RWPE1 (cell line): ENCODE measurements around the gene BGLAP.

Source experiments
- CTCF ChIA-PET: fragments of 350-600 bp; sonication (Branson Sonifier 250); formaldehyde crosslinking; extraction: SDS; loops from one replicate; lab custom pipeline; 2021; lab: Yijun Ruan, JAX
- POLR2A ChIA-PET: fragments of 400-600 bp; formaldehyde crosslinking; extraction: SDS; loops from one replicate; lab custom pipeline; 2020; ENCODE audit warnings: antibody characterized with exemption; ENCODE audit not compliant: low non-redundant PET; lab: Yijun Ruan, JAX
- DNase-seq: peaks from one replicate; pipeline ENCODE4 v3.0.0; 2012; ENCODE audit warnings: low spot score
- H3K27ac ChIP-seq: fragments of 450-650 bp; 2 replicates; pipeline ENCODE4 v1.5.1; 2017
- CTCF ChIP-seq: fragments of 450-650 bp; conservative IDR thresholded peaks from 2 replicates; pipeline ENCODE4 v1.5.1; 2017; ENCODE audit warnings: low read depth, mild to moderate bottlenecking

BGLAP gene

DNA sequence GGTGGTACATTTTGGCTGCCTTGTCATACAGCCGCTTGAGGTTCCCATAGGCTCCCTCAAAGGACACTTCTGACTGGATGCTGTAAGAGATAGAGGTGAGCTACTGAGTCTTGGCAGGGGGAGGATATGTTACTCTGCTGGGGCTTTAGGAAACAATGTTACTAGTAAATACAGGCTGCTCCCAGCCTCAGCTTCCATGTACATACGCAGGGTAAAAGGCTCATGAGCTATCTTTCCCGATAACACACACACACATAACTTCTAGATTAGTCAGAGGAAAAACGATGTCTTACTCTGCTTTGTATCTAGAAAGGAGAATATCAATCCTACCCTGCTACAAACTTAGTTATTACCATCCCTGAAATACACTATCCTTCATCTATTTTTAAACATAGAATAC, 26.4 kb downstream of the BGLAP start:
- DNase-seq = no peak
- TF ChIP-seq CTCF = no peak
- POLR2A ChIA-PET = no interaction called here
- CTCF ChIA-PET = no interaction called here
- H3K27ac ChIP-seq = no peak overlapping the region; the same call in 1 of the 2 replicates

- ChIA-PET CTCF (no interaction called here), POLR2A (no interaction called here)
- no peak for DNase-seq
- H3K27ac ChIP-seq = no peak overlapping the region
- no peak for TF ChIP-seq CTCF
Observed at GRCh38 chr1:156270314-156270713, 28.3 kb downstream of the BGLAP start.

DNA sequence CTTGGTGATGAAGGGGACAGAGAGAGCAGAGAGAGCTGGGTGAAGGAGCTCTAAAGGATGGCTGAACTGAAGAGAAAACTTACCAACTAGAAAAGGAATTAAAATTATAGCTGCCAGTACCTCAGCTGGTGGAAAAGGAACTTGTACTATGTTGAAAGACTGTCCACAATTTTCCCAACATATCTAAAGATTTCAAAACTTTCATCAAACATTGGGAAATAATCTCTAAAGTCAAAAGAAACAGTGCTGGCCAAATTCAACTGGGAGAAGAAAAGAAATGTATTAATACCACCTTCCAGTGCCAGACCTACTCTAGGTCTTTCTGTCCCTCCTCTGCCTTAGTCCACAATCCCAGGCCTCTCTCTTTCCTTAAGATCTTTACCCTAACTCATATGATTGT, 34.5 kb downstream of the BGLAP start:
- CTCF ChIA-PET = interaction anchor here (1.1 kb wide), 1 partner anchor 14 kb away, joined by 3 read pairs; no protein-coding TSS in a partner anchor
- TF ChIP-seq CTCF = no peak
- H3K27ac ChIP-seq = peak overlapping the region; percentile 68
- POLR2A ChIA-PET = no interaction called here
- no peak for DNase-seq

DNA sequence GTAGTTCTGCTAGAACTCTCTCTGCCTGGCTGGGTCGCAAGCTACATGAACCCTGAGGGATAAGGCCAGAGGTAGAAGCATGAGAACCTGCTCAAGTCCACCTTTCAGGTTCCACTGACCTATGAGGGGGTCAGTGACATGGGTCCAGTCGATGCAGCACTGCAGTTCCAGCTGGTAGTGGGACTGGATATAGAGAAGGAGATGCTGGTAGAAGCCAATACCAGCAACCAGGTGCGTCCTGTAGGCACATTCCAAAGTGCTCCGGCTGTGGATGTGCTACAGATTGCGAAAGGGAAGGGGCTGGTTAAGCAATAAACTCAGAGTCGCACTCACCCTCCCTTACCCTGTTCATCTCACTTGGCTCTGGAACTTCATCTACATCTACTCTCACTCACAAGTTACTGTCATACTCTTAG, 35.0 kb downstream of the BGLAP start:
- ChIA-PET POLR2A (no interaction called here), CTCF (interaction anchor here (1.1 kb wide), 1 partner anchor 15 kb away, joined by 3 read pairs; no protein-coding TSS in a partner anchor)
- peak overlapping the region; percentile 68 for H3K27ac ChIP-seq
- DNase-seq = no peak
- TF ChIP-seq CTCF = no peak

DNA sequence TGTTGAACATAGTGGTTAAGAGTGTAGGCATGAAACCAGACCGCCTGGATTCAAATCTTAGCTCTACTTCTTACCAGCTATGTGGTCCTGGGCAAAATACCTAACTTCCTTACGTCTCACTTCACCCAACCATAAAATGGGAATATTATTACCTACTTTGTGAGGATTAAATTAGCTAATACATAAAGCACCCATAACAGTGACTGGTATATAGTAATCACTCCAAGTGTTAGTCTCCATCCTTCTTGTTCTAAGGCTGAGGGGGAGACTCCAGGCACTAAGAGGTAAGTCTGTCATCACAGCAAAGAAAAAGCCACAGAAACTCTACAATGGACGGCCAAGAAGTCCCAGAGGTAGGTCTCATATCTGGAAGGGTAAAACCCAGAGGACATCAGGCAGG, 37.9 kb downstream of the BGLAP start:
- DNase-seq = no peak
- POLR2A ChIA-PET = no interaction called here
- H3K27ac ChIP-seq = no peak overlapping the region
- TF ChIP-seq CTCF = no peak
- CTCF ChIA-PET = no interaction called here

- DNase-seq = no peak
- ChIA-PET CTCF (interaction anchor here (0.6 to 1.9 kb wide), 3 partner anchors 38 to 377 kb away, joined by 3 to 7 read pairs (median 3); no protein-coding TSS in a partner anchor), POLR2A (interaction anchor here (0.6 kb wide), 1 partner anchor 19 kb away, joined by 5 read pairs; no protein-coding TSS in a partner anchor)
- no peak for TF ChIP-seq CTCF
- H3K27ac ChIP-seq = peak overlapping the region; percentile 88
Observed at GRCh38 chr1:156281281-156281680, 39.3 kb downstream of the BGLAP start.
